GM18517 (cell line): Measurements from ENCODE around the gene ARID1B.

Experiments used
- ATAC-seq: cut with Tn5 transposase; IDR thresholded peaks from one replicate; pipeline ENCODE4 v1.9.1; 2021; ENCODE audit warnings: mild to moderate bottlenecking, moderate library complexity; ENCODE audit not compliant: unreplicated experiment

ARID1B gene

GRCh38 chr6:156822747-156823206, 45.6 kb downstream of the ARID1B start:
- ATAC-seq, result no peak

GRCh38 chr6:156824142-156824541, 47.0 kb downstream of the ARID1B start:
- no peak for ATAC-seq

GRCh38 chr6:156825475-156825874, 48.3 kb downstream of the ARID1B start:
- no peak for ATAC-seq

GRCh38 chr6:156826290-156826955, 49.2 kb downstream of the ARID1B start:
- ATAC-seq, result no peak

- ATAC-seq, result no peak
Observed at GRCh38 chr6:156827382-156827781, 50.2 kb downstream of the ARID1B start.

GRCh38 chr6:156828280-156828703, 51.1 kb downstream of the ARID1B start:
- ATAC-seq, result no peak

- no peak for ATAC-seq
Observed at GRCh38 chr6:156830126-156830525, 52.9 kb downstream of the ARID1B start.

GRCh38 chr6:156832231-156832647, 55.1 kb downstream of the ARID1B start:
- no peak for ATAC-seq

GRCh38 chr6:156832669-156833068, 55.5 kb downstream of the ARID1B start:
- ATAC-seq, result no peak

GRCh38 chr6:156833755-156834154, 56.6 kb downstream of the ARID1B start:
- ATAC-seq, result no peak

GRCh38 chr6:156839129-156839528, 62.0 kb downstream of the ARID1B start:
- ATAC-seq, result no peak

- no peak for ATAC-seq
Observed at GRCh38 chr6:156839591-156840001, 62.4 kb downstream of the ARID1B start.

GRCh38 chr6:156840136-156840535, 63.0 kb downstream of the ARID1B start:
- no peak for ATAC-seq

GRCh38 chr6:156840606-156841005, 63.4 kb downstream of the ARID1B start:
- ATAC-seq, result no peak

- no peak for ATAC-seq
Observed at GRCh38 chr6:156841508-156841907, 64.3 kb downstream of the ARID1B start.

GRCh38 chr6:156842598-156843250, 65.5 kb downstream of the ARID1B start:
- no peak for ATAC-seq

- no peak for ATAC-seq
Observed at GRCh38 chr6:156844089-156844488, 66.9 kb downstream of the ARID1B start.

- no peak for ATAC-seq
Observed at GRCh38 chr6:156845454-156846155, 68.4 kb downstream of the ARID1B start.

- ATAC-seq, result no peak
Observed at GRCh38 chr6:156846845-156847599, 69.8 kb downstream of the ARID1B start.

GRCh38 chr6:156848123-156848522, 70.9 kb downstream of the ARID1B start:
- no peak for ATAC-seq

GRCh38 chr6:156848533-156848932, 71.4 kb downstream of the ARID1B start:
- no peak for ATAC-seq
